GM12892 (cell line): ENCODE measurements around the gene GIGYF1.

ENCODE experiments used
- POLR2A ChIP-seq: IDR thresholded peaks from 2 replicates; pipeline ENCODE4 v1.6.1; 2011; ENCODE audit warnings: low read depth, low read length, control low read depth
- POLR2AphosphoS5 ChIP-seq: IDR thresholded peaks from 2 replicates; pipeline ENCODE4 v1.6.1; 2011; ENCODE audit warnings: low read depth, low read length, control low read depth
- TAF1 ChIP-seq: IDR thresholded peaks from 2 replicates; pipeline ENCODE4 v1.6.1; 2011; ENCODE audit warnings: low read depth, mild to moderate bottlenecking, control low read depth, low read length, borderline replicate concordance

- TF ChIP-seq POLR2AphosphoS5 = no peak
- TF ChIP-seq POLR2A = no peak
- no peak for TF ChIP-seq TAF1
Observed at GRCh38 chr7:100728196-100728595, 34.1 kb upstream of the GIGYF1 start.
